Neuron (in vitro differentiated cells): ENCODE measurements around the gene PBX3.

ENCODE experiments used
- H2AFZ ChIP-seq: one replicate; pipeline ENCODE4 v1.6.1; 2013; ENCODE audit warnings: low read depth, mild to moderate bottlenecking, inconsistent platforms, low read length, moderate library complexity
- H3K27me3 ChIP-seq: one replicate; pipeline ENCODE4 v1.6.1; 2013; ENCODE audit warnings: low read length; ENCODE audit not compliant: insufficient read depth
- H3K36me3 ChIP-seq: one replicate; pipeline ENCODE4 v1.6.1; 2013; ENCODE audit warnings: low read length; ENCODE audit not compliant: insufficient read depth
- H3K4me1 ChIP-seq: one replicate; pipeline ENCODE4 v1.6.1; 2013; ENCODE audit warnings: low read length; ENCODE audit not compliant: insufficient read depth
- H3K4me3 ChIP-seq: 2 replicates; pipeline ENCODE4 v1.5.1; 2013; ENCODE audit warnings: mild to moderate bottlenecking, low read length, moderate library complexity
- H3K9me3 ChIP-seq: one replicate; pipeline ENCODE4 v1.6.1; 2013; ENCODE audit warnings: low read length

PBX3 gene

DNA sequence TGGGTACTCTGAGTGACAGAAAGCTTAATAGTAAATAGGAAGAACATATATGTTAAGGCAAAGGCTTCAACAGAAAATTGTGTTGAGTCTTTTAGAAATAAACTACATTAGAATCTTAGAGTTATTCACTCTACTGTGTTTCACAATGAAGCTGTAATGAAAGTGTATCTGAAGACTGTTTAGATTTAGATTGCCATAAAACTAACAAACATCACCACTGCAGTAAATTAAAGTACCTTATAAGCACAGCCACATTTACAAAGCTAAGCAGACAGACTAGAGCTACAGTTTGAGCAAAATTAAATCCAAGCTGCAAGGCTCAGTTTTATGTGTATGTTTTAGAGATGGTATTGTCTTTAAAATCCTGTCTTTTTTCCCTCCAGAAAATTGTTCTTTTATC is 172.4 kb downstream of the PBX3 start:
- H3K4me3 ChIP-seq, result no peak overlapping the region
- no peaks in the 10 kb centered on the region for H3K27me3 ChIP-seq
- peaks cover 28% of the 10 kb centered on the region for H3K36me3 ChIP-seq
- H2AFZ ChIP-seq, result no peak overlapping the region
- H3K9me3 ChIP-seq, result no peaks in the 10 kb centered on the region
- H3K4me1 ChIP-seq, result peaks cover under 1% of the 10 kb centered on the region

DNA sequence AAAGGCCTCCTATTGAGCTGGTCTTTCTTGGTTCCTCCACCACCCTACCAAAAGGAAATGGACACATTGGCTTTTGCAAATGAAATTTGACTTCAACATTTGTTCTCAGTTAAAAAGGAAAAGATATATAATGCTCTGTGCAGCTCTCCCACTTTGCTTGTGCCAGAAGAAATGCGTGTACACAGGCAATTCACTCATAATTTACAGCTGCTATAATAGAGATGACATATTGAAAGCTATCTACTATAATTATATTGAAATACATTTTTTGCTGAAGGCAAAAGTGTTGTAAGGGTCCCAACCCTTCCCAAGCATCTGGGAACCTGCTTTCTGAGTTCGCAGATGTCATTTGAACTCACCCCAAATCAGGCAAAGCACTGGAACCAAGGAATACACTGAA is 173.2 kb downstream of the PBX3 start:
- Histone ChIP-seq H3K27me3 (no peaks in the 10 kb centered on the region), H3K4me3 (no peak overlapping the region), H3K36me3 (peaks cover 28% of the 10 kb centered on the region), H3K4me1 (no peaks in the 10 kb centered on the region), H2AFZ (no peak overlapping the region), H3K9me3 (no peaks in the 10 kb centered on the region)

DNA sequence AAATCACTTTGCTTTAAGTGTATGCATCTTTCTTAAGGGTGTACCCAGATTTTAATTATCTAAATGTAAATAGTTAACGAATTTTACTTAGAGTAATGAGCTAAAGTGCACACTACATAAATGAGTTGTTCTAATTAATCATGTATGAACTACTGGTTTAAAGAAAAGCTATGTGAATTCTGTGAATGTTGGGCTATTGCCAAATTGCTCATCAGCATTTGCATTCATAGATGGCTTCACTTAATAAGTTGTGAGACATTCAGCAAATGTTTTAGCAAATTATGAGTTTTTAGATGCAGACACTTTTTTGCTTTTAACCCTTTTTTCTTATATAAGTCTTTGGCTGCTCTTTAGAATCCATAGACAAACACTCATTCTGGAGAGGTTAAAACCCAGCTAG is 175.7 kb downstream of the PBX3 start:
- no peaks in the 10 kb centered on the region for H3K27me3 ChIP-seq
- no peak overlapping the region for H3K4me3 ChIP-seq
- no peaks in the 10 kb centered on the region for H3K9me3 ChIP-seq
- peaks cover 17% of the 10 kb centered on the region for H3K36me3 ChIP-seq
- no peaks in the 10 kb centered on the region for H3K4me1 ChIP-seq
- no peak overlapping the region for H2AFZ ChIP-seq

GRCh38 chr9:125924351-125924750 is 177.2 kb downstream of the PBX3 start:
- Histone ChIP-seq H3K4me3 (no peak overlapping the region), H3K27me3 (no peaks in the 10 kb centered on the region), H3K36me3 (peaks cover 16% of the 10 kb centered on the region), H3K9me3 (no peaks in the 10 kb centered on the region), H3K4me1 (no peaks in the 10 kb centered on the region), H2AFZ (no peak overlapping the region)

DNA sequence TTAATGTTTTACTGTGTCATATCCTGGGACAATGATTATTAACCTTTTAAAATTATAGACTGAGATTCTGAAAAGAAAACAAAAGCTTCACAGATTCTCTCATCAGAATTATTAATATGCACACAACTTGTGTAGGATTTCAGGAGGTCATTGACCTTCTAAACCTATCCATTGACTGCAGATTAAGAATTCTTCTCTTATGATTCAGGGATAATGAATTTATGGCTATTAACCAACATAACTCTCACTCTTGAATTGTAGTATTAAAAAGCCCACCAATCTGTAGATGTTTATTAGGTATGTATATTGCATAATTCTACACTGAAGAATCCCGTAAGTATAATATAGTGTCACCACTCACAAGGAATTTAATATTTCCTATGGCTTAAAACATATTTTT is 179.8 kb downstream of the PBX3 start:
- H3K4me3 ChIP-seq, result no peak overlapping the region
- H3K36me3 ChIP-seq, result peaks cover 26% of the 10 kb centered on the region
- no peaks in the 10 kb centered on the region for H3K4me1 ChIP-seq
- no peaks in the 10 kb centered on the region for H3K9me3 ChIP-seq
- H3K27me3 ChIP-seq, result no peaks in the 10 kb centered on the region
- no peak overlapping the region for H2AFZ ChIP-seq

GRCh38 chr9:125929846-125930245 is 182.7 kb downstream of the PBX3 start:
- Histone ChIP-seq H3K36me3 (peaks cover 40% of the 10 kb centered on the region), H3K4me1 (no peaks in the 10 kb centered on the region), H2AFZ (no peak overlapping the region)

GRCh38 chr9:125931211-125931610 is 184.0 kb downstream of the PBX3 start:
- H2AFZ ChIP-seq, result no peak overlapping the region
- H3K9me3 ChIP-seq, result no peaks in the 10 kb centered on the region
- H3K4me1 ChIP-seq, result no peaks in the 10 kb centered on the region
- H3K36me3 ChIP-seq, result peaks cover 53% of the 10 kb centered on the region
- H3K27me3 ChIP-seq, result no peaks in the 10 kb centered on the region
- H3K4me3 ChIP-seq, result no peak overlapping the region

More at GRCh38 chr9:125929846-125930245, 182.7 kb downstream of the PBX3 start:
- Histone ChIP-seq H3K27me3 (no peaks in the 10 kb centered on the region), H3K9me3 (no peaks in the 10 kb centered on the region), H3K4me3 (no peak overlapping the region)

GRCh38 chr9:125932012-125932411 is 184.8 kb downstream of the PBX3 start:
- peaks cover 61% of the 10 kb centered on the region for H3K36me3 ChIP-seq

GRCh38 chr9:125932746-125933455 is 185.7 kb downstream of the PBX3 start:
- H2AFZ ChIP-seq, result no peak overlapping the region
- no peaks in the 10 kb centered on the region for H3K4me1 ChIP-seq
- H3K27me3 ChIP-seq, result no peaks in the 10 kb centered on the region
- H3K36me3 ChIP-seq, result peaks cover 69% of the 10 kb centered on the region
- no peaks in the 10 kb centered on the region for H3K9me3 ChIP-seq
- H3K4me3 ChIP-seq, result no peak overlapping the region

More at GRCh38 chr9:125932012-125932411, 184.8 kb downstream of the PBX3 start:
- H3K4me3 ChIP-seq, result no peak overlapping the region
- no peaks in the 10 kb centered on the region for H3K4me1 ChIP-seq
- no peaks in the 10 kb centered on the region for H3K9me3 ChIP-seq
- H3K27me3 ChIP-seq, result no peaks in the 10 kb centered on the region
- H2AFZ ChIP-seq, result no peak overlapping the region

- no peaks in the 10 kb centered on the region for H3K4me1 ChIP-seq
- H3K27me3 ChIP-seq, result no peaks in the 10 kb centered on the region
- H3K36me3 ChIP-seq, result peaks cover 44% of the 10 kb centered on the region
- no peak overlapping the region for H2AFZ ChIP-seq
- peaks cover 11% of the 10 kb centered on the region for H3K9me3 ChIP-seq
- H3K4me3 ChIP-seq, result no peak overlapping the region
Measured at GRCh38 chr9:125942125-125942524, 195.0 kb downstream of the PBX3 start.

- H3K27me3 ChIP-seq, result no peaks in the 10 kb centered on the region
- H3K4me1 ChIP-seq, result peaks cover under 1% of the 10 kb centered on the region
- no peak overlapping the region for H3K4me3 ChIP-seq
- no peak overlapping the region for H2AFZ ChIP-seq
- peaks cover 33% of the 10 kb centered on the region for H3K36me3 ChIP-seq
- H3K9me3 ChIP-seq, result peaks cover 11% of the 10 kb centered on the region
Measured at GRCh38 chr9:125943831-125944230, 196.7 kb downstream of the PBX3 start.

DNA sequence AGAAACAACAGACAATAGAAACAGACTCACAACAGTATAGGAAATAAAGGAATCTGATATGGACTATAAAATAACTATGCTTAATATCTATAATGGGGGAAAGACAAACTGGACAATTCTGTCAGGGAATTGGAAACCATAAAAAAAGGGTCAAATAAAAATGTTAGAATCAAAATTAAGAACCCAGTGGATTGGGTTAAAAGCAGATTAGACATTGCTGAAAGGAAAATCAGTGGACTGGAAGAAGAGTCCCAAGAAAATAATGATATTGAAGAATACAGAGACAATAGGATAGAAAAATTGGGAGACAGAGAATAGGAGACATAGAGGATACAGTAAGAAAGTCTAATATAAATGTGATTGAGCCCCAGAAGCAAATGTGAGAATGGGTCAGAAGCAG is 199.2 kb downstream of the PBX3 start:
- Histone ChIP-seq H3K9me3 (peaks cover 11% of the 10 kb centered on the region), H3K4me1 (peaks cover 16% of the 10 kb centered on the region), H3K27me3 (no peaks in the 10 kb centered on the region), H2AFZ (no peak overlapping the region), H3K4me3 (no peak overlapping the region), H3K36me3 (peaks cover 21% of the 10 kb centered on the region)

DNA sequence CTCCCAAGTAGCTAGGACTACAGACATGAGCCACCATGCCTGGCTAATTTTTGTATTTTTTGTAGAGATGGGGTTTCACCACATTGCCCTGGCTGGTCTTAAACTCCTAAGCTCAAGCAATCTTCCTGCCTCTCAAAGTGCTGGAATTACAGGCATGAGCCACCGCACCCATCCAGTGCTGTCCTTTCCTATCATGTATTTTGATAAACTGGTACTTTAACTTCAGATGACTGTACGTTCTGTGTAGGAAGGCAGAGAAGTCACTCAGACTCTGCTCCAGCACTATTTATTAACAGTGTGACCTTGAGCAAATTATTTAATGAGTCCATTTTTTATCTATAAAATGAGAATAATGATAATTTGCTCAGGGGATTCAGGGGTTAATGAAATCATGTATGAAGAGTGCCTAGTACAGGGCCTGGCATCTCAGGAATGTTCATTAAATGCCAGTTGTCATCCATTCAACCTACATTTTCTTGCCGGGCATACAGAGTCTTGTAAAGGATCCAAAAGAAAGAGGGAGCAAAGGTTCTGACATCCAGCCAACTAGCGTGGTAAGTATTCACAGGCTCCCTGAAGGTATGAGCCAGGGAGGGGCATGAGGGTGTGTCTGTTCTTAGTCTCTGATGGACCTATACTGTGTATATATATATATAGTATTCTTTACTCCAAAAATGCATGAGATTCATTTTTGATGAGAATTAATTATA is 201.9 kb downstream of the PBX3 start:
- H3K4me1 ChIP-seq, result peaks cover 16% of the 10 kb centered on the region
- H3K9me3 ChIP-seq, result peaks cover 11% of the 10 kb centered on the region
- peaks cover 19% of the 10 kb centered on the region for H3K36me3 ChIP-seq
- H3K4me3 ChIP-seq, result no peak overlapping the region
- H3K27me3 ChIP-seq, result no peaks in the 10 kb centered on the region
- no peak overlapping the region for H2AFZ ChIP-seq
